Coronary artery (tissue), 2 donors: ENCODE measurements around the gene NTM.

Experiments
- DNase-seq: peaks from one replicate; pipeline ENCODE4 v3.0.0-alpha.2; 2017; ENCODE audit warnings: low spot score
- H3K27ac ChIP-seq, 2 donors: fragments of 200-600 bp; sonication (generic); one replicate each; pipeline ENCODE4 v1.5.1; 2016 to 2019
- H3K4me3 ChIP-seq: fragments of 200-600 bp; sonication (generic); 2 replicates; pipeline ENCODE4 v1.5.1; 2016; ENCODE audit warnings: mild to moderate bottlenecking, moderate library complexity
- CTCF ChIP-seq: fragments of 200-600 bp; sonication (generic); IDR thresholded peaks from one replicate; pipeline ENCODE4 v1.5.1; 2019; ENCODE audit warnings: antibody characterized with exemption

Gene NTM

GRCh38 chr11:132349811-132350733 lies 979.7 kb downstream of the NTM start:
- no peak for TF ChIP-seq CTCF
- DNase-seq: no peak
- H3K4me3 ChIP-seq: no peak overlapping the region

GRCh38 chr11:132351050-132351449 lies 980.6 kb downstream of the NTM start:
- DNase-seq: no peak
- no peak for TF ChIP-seq CTCF
- Histone ChIP-seq H3K4me3 (no peak overlapping the region), H3K27ac (no peak overlapping the region)

More at GRCh38 chr11:132349811-132350733, 979.7 kb downstream of the NTM start:
- H3K27ac ChIP-seq: no peak overlapping the region

GRCh38 chr11:132352497-132352896 lies 982.1 kb downstream of the NTM start:
- no peak for DNase-seq
- no peak for TF ChIP-seq CTCF
- Histone ChIP-seq H3K27ac (no peak overlapping the region), H3K4me3 (no peak overlapping the region)

- TF ChIP-seq CTCF: no peak
- no peak for DNase-seq
- Histone ChIP-seq H3K27ac (no peak overlapping the region), H3K4me3 (no peak overlapping the region)
Observed at GRCh38 chr11:132353255-132353654, 982.8 kb downstream of the NTM start.

GRCh38 chr11:132357811-132358572 lies 987.6 kb downstream of the NTM start:
- Histone ChIP-seq H3K27ac (no peak overlapping the region), H3K4me3 (no peak overlapping the region)
- no peak for DNase-seq
- TF ChIP-seq CTCF: no peak

- no peak overlapping the region for H3K4me3 ChIP-seq
- TF ChIP-seq CTCF: no peak
- H3K27ac ChIP-seq: no peak overlapping the region
- no peak for DNase-seq
Observed at GRCh38 chr11:132358573-132358953, 988.1 kb downstream of the NTM start.
